Activated CD8-positive, alpha-beta T cell treated with anti-CD3 and anti-CD28 coated beads, Interleukin-2, amount 10 ng/mL, durations not matched to agents 7 days and 5 days (primary cell): Measurements from ENCODE around the gene ANO2. TPM values are rescaled to one million over a fixed set of nuclear protein-coding genes. Genes with fewer than 3 reads are reported as not detected.
A peak's percentile ranks its signal among the peaks of the same experiment; 100 is the strongest.

ENCODE experiments used
- ATAC-seq: fragments of 150-1000 bp; cut with Tn5 transposase; one replicate; pipeline ENCODE4 v1.10.0; 2021; ENCODE audit warnings: moderate library complexity
- CTCF ChIA-PET: fragments of 350-600 bp; sonication (Branson Sonifier 250); formaldehyde crosslinking; loops from one replicate; lab custom pipeline; 2021; ENCODE audit warnings: antibody characterized with exemption; lab: Charles Lee
- POLR2A ChIA-PET: fragments of 350-600 bp; sonication (Branson Sonifier 250); formaldehyde crosslinking; loops from one replicate; lab custom pipeline; 2021; ENCODE audit warnings: antibody characterized with exemption; lab: Charles Lee
- DNase-seq: peaks from one replicate; pipeline ENCODE4 v3.0.0-alpha.2; 2020
- H3K27ac Mint-ChIP-seq: one replicate; pipeline ENCODE4 v1.8.0; 2021; ENCODE audit warnings: mild to moderate bottlenecking, mixed read lengths
- H3K27me3 Mint-ChIP-seq: one replicate; pipeline ENCODE4 v1.8.0; 2021; ENCODE audit warnings: low read depth, mixed read lengths
- H3K36me3 Mint-ChIP-seq: one replicate; pipeline ENCODE4 v1.8.0; 2021; ENCODE audit warnings: low read depth, mixed read lengths
- H3K4me1 Mint-ChIP-seq: one replicate; pipeline ENCODE4 v1.8.0; 2021; ENCODE audit warnings: low read depth, mixed read lengths
- H3K4me3 Mint-ChIP-seq: one replicate; pipeline ENCODE4 v1.8.0; 2021; ENCODE audit warnings: mild to moderate bottlenecking, mixed read lengths
- H3K9me3 Mint-ChIP-seq: one replicate; pipeline ENCODE4 v1.8.0; 2022; ENCODE audit warnings: mixed read lengths; ENCODE audit not compliant: insufficient read depth
- total RNA-seq, 2 experiments: library from RNA; stranded (reverse); gene quantifications; one replicate each; pipeline ENCODE4 v1.2.3, GENCODE V29; 2021

The ANO2 gene
- total RNA-seq, 2 experiments from 2014 or later = not detected

DNA sequence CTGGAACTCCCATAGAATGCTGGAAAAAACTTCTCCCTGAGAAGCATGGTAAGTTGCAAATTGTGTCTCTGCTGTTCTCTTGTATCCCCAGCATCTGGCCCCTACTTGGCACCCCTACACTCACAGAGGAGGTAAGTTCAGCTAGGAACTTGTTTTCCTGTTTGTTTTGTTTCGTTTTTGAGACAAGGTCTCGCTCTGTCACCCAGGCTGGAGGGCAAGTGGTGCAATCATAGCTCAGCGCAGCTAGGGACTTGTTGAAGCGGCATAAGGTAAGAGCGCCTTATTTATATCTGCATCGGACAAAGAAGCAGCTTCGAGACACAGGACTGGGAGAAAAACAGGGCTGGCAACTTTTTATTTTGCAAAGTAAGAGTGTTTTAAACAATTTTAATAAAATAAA lies 18.5 kb upstream of the ANO2 start:
- ChIA-PET CTCF (interaction anchor here (1.0 to 1.3 kb wide), 2 partner anchors 25 to 26 kb away, joined by 4 read pairs; no protein-coding TSS in a partner anchor), POLR2A (no interaction called here)
- Mint-ChIP-seq H3K36me3 (no peaks in the 10 kb centered on the region), H3K4me1 (no peaks in the 10 kb centered on the region), H3K9me3 (no peaks in the 10 kb centered on the region), H3K27me3 (peaks cover 14% of the 10 kb centered on the region), H3K4me3 (no peak overlapping the region), H3K27ac (no peak overlapping the region)
- ATAC-seq (no peak), DNase-seq (no peak)

DNA sequence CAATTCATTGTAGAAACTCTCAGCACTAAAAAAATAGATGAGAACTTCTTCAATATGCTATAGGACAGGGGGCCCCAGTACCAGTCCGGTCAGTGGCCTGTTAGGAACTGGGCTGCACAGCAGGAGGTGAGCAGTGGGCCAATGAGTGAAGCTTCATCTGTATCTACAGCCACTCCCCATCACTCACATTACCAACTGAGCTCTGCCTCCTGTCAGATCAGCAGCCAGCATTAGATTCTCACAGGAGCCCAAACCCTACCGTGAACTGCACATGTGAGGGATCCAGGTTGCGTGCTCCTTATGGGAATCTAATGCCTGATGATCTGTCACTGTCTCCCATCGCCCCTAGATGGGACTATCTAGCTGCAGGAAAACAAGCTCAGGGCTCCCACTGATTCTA lies 15.7 kb upstream of the ANO2 start:
- ChIA-PET CTCF (interaction anchor here (0.9 kb wide), 1 partner anchor 78 kb away, joined by 3 read pairs; no protein-coding TSS in a partner anchor), POLR2A (no interaction called here)
- Mint-ChIP-seq H3K9me3 (no peaks in the 10 kb centered on the region), H3K27me3 (peaks cover 18% of the 10 kb centered on the region), H3K4me1 (no peaks in the 10 kb centered on the region), H3K36me3 (no peaks in the 10 kb centered on the region), H3K27ac (no peak overlapping the region), H3K4me3 (no peak overlapping the region)
- peak; percentile 12 for DNase-seq
- no peak for ATAC-seq

DNA sequence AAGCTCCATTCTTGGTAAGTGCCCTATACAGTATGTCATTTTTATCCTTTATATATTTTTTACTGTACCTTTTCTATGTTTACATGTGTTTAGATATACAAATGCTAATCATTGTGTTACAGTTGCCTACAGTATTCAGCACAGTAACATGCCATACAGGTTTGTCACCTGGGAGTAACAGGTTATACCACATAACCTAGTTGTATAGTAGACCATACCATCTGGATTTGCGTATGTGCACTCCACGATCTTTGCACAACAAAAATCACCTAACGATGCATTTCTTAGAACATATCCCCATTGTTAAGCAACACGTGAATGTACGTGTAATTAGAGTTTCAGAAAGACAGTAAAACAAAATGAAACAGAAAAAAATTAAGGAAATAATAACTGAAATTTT lies 11.9 kb upstream of the ANO2 start:
- H3K27ac Mint-ChIP-seq = no peak overlapping the region
- DNase-seq (no peak), ATAC-seq (no peak)
- peaks cover 20% of the 10 kb centered on the region for H3K27me3 Mint-ChIP-seq
- H3K36me3 Mint-ChIP-seq = no peaks in the 10 kb centered on the region
- CTCF ChIA-PET = no interaction called here
- POLR2A ChIA-PET = no interaction called here
- H3K4me3 Mint-ChIP-seq = no peak overlapping the region
- H3K9me3 Mint-ChIP-seq = no peaks in the 10 kb centered on the region
- H3K4me1 Mint-ChIP-seq = no peaks in the 10 kb centered on the region

DNA sequence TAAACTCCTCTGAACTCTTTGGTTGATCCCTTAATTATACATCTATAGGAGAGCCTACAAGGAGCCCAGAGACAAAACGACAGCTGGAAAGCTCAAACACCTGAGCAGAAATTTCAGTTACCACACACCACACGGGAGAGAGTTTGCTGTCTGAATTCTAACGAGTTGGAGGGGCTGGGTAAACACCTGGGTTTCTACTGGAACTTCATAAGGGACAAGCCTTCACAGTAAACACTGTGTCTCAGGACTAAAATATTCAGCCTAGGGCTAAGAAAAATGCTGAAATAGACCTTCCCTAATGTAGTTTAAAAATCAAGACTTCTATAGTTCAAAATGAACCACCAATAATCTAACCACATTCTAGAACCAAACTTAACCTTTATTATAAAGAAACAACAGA lies 9.6 kb upstream of the ANO2 start:
- DNase-seq (no peak), ATAC-seq (no peak)
- Mint-ChIP-seq H3K4me3 (no peak overlapping the region), H3K27ac (no peak overlapping the region), H3K27me3 (peaks cover 20% of the 10 kb centered on the region), H3K36me3 (no peaks in the 10 kb centered on the region), H3K9me3 (no peaks in the 10 kb centered on the region), H3K4me1 (no peaks in the 10 kb centered on the region)
- ChIA-PET CTCF (no interaction called here), POLR2A (no interaction called here)

DNA sequence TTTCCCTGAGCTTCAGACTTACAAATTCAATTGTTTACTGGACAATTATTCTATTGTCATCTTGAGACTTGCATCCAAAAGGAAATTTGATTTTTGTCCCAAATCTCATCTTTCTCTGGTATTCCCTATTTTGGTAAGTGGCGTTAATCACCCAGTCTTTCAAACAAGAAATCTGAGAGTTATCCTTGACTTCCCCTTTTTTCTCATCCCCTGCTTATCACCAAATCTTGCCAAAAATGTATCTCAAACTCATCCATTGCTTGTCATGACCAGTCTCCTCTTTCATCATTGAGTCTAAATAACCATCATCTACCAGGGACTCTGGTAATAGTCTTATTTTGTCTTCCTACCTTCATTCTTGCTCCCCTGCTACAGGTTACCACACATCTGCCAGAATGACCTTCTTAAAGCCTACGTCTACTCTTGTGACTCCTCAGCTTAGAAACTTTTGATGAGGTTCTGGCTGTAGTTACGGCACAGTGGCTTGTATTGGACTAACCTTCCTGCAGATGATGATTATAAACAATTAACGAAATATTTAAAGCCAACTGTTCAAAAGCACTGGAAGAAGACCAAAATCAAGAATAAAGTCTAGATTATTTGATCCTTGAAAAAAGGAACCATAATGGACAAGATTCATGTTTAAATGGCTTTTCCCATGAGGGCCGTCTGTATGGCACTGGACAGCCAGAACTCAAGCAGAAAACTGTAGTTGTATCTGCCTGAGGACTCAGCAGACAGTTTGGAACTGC lies 9.0 kb upstream of the ANO2 start:
- H3K4me1 Mint-ChIP-seq = no peaks in the 10 kb centered on the region
- no peak overlapping the region for H3K27ac Mint-ChIP-seq
- H3K4me3 Mint-ChIP-seq = no peak overlapping the region
- ChIA-PET POLR2A (no interaction called here), CTCF (no interaction called here)
- no peak for ATAC-seq
- no peak for DNase-seq
- peaks cover 20% of the 10 kb centered on the region for H3K27me3 Mint-ChIP-seq
- H3K36me3 Mint-ChIP-seq = no peaks in the 10 kb centered on the region
- no peaks in the 10 kb centered on the region for H3K9me3 Mint-ChIP-seq

DNA sequence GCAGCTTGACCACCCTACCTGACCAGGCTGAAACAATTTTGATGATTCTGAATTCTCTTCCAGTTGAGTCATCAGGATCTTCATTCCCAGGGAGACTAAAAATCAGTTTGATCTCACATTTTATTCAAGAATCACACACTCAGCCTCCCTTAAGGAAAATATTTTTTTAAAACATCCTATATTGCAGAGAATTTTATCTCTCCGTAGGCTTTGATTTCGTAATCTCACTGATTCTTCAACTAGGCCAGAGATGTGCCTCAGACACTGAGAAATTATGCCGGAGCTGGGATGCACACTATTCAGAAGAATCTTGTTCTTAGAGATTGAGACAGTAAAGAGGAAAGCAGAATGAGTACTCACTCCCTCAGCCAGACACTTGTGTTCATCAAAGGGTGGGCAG lies 7.0 kb upstream of the ANO2 start:
- H3K27ac Mint-ChIP-seq = no peak overlapping the region
- POLR2A ChIA-PET = no interaction called here
- no peak overlapping the region for H3K4me3 Mint-ChIP-seq
- ATAC-seq (no peak), DNase-seq (no peak)
- no peaks in the 10 kb centered on the region for H3K4me1 Mint-ChIP-seq
- CTCF ChIA-PET = interaction anchor here (1.6 kb wide), 1 partner anchor 36 kb away, joined by 3 read pairs; no protein-coding TSS in a partner anchor
- no peaks in the 10 kb centered on the region for H3K9me3 Mint-ChIP-seq
- H3K27me3 Mint-ChIP-seq = peaks cover 22% of the 10 kb centered on the region
- no peaks in the 10 kb centered on the region for H3K36me3 Mint-ChIP-seq

DNA sequence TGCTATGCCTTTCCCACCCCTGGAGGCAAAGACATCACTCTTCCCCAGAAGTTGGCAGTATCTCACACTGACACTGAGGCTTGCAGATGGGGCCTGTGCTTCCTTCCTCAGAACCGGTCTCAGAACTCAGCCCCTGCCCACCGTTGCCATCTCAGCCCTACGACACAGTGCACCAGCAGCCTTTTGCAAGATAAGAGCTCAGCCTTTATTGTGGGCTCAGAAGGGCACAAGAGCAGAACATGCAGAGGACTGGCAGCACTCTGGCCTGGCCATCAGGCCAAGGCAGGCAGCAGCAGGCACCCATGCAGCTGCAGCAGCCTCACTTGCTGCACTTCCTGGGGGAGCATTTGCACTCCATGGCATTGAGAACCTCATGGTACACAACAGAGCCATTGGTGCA lies 3.6 kb upstream of the ANO2 start:
- Mint-ChIP-seq H3K36me3 (no peaks in the 10 kb centered on the region), H3K4me1 (peaks cover 2% of the 10 kb centered on the region), H3K4me3 (no peak overlapping the region), H3K27me3 (peaks cover 50% of the 10 kb centered on the region), H3K27ac (no peak overlapping the region), H3K9me3 (no peaks in the 10 kb centered on the region)
- ChIA-PET CTCF (no interaction called here), POLR2A (no interaction called here)
- DNase-seq (no peak), ATAC-seq (no peak)

DNA sequence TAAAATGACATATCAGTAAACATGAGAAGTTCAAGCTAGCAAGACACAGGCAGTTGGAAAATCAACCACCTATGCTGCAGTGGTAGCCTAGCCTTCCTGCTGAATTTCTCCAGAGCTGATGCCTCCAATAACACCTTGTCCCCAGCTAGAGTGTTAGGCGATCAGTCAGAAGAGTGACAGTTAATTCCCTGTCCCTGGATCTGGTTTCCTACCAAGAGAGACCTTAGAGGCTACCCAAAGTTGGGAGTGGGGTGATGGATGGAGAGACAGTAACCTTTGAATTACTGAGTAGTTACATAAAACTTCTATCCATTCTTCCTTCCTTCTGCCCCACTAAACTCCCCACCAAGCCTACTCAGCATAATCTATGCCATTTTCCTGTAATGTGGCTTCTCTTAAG lies 1.9 kb upstream of the ANO2 start:
- Mint-ChIP-seq H3K9me3 (no peaks in the 10 kb centered on the region), H3K4me3 (no peak overlapping the region)
- CTCF ChIA-PET = no interaction called here

DNA sequence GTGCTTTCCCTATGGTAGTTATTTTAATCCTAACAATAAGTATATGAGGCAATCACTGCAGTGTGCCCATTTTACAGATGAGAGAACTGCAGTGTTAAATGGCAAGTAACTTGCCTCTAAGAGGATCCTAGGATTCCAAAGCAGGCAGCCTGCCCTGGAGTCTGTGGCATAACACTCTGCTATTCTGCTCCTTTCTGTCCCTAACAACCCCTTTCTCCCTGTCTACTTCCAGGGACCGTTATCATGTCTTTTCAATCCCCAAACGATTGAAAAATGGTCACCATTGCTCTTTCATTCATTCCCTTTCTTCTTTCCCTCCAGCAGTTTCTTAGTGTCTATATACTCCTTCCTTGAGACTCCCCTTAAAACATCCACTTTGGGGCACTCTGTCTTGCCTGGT lies 1.3 kb upstream of the ANO2 start:
- no peak for ATAC-seq
- POLR2A ChIA-PET = no interaction called here

More for the DNA sequence above, 1.9 kb upstream of the ANO2 start:
- peaks cover 58% of the 10 kb centered on the region for H3K27me3 Mint-ChIP-seq
- no peak for ATAC-seq
- no peak for DNase-seq
- H3K36me3 Mint-ChIP-seq = no peaks in the 10 kb centered on the region
- H3K4me1 Mint-ChIP-seq = peaks cover 2% of the 10 kb centered on the region
- no peak overlapping the region for H3K27ac Mint-ChIP-seq
- POLR2A ChIA-PET = no interaction called here

DNA sequence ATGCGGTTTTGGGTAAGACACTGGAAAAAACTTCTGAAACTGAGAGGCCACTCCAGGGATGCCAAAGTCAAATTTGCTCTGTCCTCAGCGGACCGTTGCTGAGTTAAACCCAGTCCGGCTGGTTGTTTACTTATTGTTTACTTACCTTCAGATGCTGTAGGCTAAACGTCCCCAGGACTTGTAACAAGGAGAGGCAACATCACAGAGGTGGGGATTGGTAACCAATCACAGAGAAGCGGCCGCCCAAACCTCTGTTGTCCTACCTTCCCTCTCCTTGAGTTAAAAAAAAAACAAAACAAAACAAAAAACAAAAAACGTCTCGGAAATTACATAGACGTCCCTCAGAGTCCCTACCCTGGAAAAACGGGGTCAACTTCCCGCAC lies 380 bp downstream of the ANO2 start:
- ATAC-seq = no peak
- Mint-ChIP-seq H3K36me3 (no peaks in the 10 kb centered on the region), H3K4me3 (no peak overlapping the region), H3K4me1 (peaks cover 2% of the 10 kb centered on the region), H3K27me3 (peaks cover 57% of the 10 kb centered on the region), H3K9me3 (no peaks in the 10 kb centered on the region), H3K27ac (no peak overlapping the region)
- CTCF ChIA-PET = no interaction called here
- DNase-seq = peak; percentile 5
- POLR2A ChIA-PET = no interaction called here

More for the DNA sequence above, 1.3 kb upstream of the ANO2 start:
- no peak overlapping the region for H3K27ac Mint-ChIP-seq
- CTCF ChIA-PET = no interaction called here
- DNase-seq = no peak
- no peaks in the 10 kb centered on the region for H3K36me3 Mint-ChIP-seq
- no peak overlapping the region for H3K4me3 Mint-ChIP-seq
- H3K27me3 Mint-ChIP-seq = peaks cover 57% of the 10 kb centered on the region
- peaks cover 2% of the 10 kb centered on the region for H3K4me1 Mint-ChIP-seq
- no peaks in the 10 kb centered on the region for H3K9me3 Mint-ChIP-seq

DNA sequence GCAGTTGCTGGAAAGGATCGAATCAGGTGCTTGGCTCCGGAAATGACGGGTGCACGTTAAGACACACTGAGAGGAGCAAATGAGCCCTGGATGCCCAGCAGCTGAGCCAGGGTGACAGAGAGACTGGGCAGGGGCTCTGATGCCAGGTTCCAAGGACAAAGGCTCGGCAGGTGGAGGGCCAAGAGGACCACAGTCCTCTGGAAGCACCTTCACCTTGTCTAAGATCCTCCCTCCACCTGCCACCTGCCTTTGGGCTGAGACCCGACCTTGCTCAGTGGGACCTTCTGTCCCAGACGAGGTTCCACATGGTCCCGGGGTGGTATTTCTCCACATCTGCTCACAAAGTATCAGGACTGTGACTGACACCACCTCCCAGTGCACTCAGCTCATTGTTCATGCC lies 1.0 kb downstream of the ANO2 start:
- CTCF ChIA-PET = no interaction called here
- H3K9me3 Mint-ChIP-seq = no peaks in the 10 kb centered on the region
- POLR2A ChIA-PET = no interaction called here
- peak; percentile 4 for DNase-seq
- no peak for ATAC-seq
- H3K27me3 Mint-ChIP-seq = peaks cover 60% of the 10 kb centered on the region
- H3K36me3 Mint-ChIP-seq = no peaks in the 10 kb centered on the region
- no peak overlapping the region for H3K4me3 Mint-ChIP-seq
- peaks cover 2% of the 10 kb centered on the region for H3K4me1 Mint-ChIP-seq
- H3K27ac Mint-ChIP-seq = no peak overlapping the region

DNA sequence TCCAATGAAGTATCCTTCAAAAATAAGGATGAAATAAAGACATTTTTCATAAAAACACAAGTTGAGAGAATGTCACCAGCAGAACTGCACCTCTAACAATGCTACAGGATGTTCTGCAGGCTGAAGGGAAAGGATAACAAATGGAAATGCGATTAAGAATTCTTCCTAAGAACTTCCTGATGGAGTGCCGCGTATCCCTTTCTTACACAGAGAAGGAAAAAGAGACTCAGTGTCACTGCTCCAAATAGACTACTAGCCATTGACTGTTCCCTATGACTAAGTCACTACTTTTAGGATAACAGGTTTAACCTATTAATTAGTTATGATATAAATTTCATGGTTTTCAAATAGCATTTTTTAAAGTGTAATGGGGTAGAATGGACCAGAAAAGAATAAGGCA lies 3.2 kb downstream of the ANO2 start:
- H3K36me3 Mint-ChIP-seq = no peaks in the 10 kb centered on the region
- DNase-seq (no peak), ATAC-seq (no peak)
- ChIA-PET POLR2A (no interaction called here), CTCF (no interaction called here)
- H3K27ac Mint-ChIP-seq = no peak overlapping the region
- no peak overlapping the region for H3K4me3 Mint-ChIP-seq
- H3K4me1 Mint-ChIP-seq = peaks cover 2% of the 10 kb centered on the region
- peaks cover 57% of the 10 kb centered on the region for H3K27me3 Mint-ChIP-seq
- no peaks in the 10 kb centered on the region for H3K9me3 Mint-ChIP-seq
